Smooth muscle cell of the brain vasculature (primary cell): ENCODE measurements around the gene CYP3A5.
"Not testable (repeated sequence)": the region's sequence is repeated elsewhere in the genome, so short reads cannot be mapped to it uniquely, and the experiment has no call there.

Source experiments
- DNase-seq: peaks from one replicate; pipeline ENCODE4 v3.0.0-alpha.2; 2012; ENCODE audit warnings: low read depth, low spot score

Gene CYP3A5

GRCh38 chr7:99642027-99642426 lies 37.8 kb downstream of the CYP3A5 start:
- DNase-seq, result no peak

GRCh38 chr7:99639267-99639666 lies 40.5 kb downstream of the CYP3A5 start:
- DNase-seq, result no peak

DNA sequence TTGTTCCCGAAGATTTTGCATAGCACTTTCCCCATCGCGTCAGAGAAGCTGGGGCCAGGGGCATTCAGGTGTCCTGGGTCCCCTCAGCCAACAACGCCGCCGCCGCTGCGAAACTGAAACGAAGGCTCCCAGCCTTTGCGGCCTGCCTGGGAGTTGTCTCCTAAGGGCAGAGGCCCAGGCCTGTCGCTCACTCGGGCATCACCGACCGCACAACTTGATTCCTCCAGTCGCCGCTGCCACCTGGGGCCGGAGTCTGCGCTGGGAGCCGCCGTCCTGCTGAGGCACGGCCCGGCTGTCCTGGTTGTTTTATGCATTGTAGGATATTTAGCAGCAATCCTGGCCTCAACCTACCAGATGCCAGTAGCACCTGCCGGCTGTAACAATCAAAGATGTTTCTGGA lies 41.1 kb downstream of the CYP3A5 start:
- DNase-seq, result no peak

- DNase-seq, result not testable (repeated sequence)
These were observed 42.4 kb downstream of the CYP3A5 start for GRCh38 chr7:99637414-99637813.

GRCh38 chr7:99631295-99632109 lies 48.3 kb downstream of the CYP3A5 start:
- DNase-seq, result no peak

DNA sequence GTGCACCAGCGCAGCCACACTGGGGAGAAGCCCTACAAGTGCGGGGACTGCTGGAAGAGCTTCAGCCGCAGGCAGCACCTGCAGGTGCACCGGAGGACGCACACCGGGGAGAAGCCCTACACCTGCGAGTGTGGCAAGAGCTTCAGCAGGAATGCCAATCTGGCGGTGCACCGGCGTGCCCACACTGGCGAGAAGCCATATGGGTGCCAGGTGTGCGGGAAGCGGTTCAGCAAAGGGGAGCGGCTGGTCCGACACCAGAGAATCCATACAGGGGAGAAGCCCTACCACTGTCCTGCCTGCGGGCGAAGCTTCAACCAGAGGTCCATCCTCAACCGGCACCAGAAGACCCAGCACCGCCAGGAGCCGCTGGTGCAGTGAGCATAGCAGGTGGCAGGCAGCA lies 50.2 kb downstream of the CYP3A5 start:
- no peak for DNase-seq

DNA sequence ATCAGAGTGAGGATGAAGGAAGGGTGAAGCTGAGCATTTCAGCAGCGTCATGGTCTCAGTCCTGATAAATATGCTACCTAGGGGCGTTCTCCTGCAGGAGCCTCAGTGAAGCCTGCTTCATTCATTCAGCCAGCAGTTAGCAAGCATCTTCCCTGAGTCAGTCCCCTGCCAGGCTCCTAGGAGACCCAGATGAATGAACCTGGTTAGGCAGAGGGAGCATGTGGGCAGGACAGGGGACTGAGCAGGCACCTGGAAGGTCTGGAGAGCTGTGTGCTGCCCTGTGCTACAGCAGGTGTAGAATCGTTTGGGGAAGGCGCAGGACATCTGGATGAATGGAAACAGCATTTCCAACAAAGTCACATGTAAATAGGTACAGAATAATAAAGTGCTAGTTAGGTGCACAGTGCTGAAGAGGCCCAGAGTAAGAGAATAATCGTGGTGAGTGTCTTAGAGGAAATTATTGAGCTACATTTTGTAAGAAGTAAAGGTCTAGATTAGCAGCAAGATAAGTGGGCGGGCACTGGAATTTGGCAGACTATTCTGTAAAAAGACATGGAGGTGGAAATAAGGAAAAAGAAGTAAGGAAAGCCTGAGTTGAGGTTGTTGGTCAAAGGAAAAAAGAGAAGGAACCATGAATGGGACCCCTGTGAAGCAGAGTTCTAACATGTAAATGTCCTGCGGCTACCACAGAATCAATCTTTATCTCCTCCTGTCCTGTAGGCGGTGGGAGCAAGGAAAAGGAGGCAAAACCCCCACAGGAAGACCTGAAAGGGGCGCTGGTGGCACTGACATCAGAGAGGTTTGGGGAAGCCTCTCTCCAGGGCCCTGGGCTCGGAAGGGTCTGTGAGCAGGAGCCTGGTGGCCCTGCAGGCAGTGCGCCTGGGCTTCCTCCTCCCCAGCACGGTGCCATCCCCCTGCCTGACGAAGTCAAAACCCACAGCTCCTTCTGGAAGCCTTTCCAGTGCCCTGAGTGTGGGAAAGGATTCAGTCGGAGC lies 51.0 kb downstream of the CYP3A5 start:
- DNase-seq, result no peak

GRCh38 chr7:99627513-99627912 lies 52.3 kb downstream of the CYP3A5 start:
- DNase-seq, result no peak

DNA sequence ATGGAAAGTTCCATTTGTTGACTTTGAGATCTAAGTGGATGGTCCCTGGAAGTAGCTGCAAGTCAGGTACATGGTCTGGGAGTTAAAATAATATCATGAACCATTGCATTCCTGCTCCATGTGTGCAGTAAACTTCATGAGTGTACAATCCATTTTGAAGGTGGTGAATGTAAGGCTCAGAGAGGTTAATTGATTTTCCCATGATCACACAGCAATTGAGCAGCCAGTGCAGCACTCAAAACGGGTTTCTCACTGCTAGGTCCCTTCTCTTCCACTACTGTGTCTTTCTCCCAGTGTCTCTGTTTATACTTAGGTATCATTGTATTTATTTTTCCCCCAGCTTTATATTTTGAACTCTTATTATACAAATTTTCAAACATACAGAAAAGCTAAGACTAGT lies 53.1 kb downstream of the CYP3A5 start:
- DNase-seq, result no peak

DNA sequence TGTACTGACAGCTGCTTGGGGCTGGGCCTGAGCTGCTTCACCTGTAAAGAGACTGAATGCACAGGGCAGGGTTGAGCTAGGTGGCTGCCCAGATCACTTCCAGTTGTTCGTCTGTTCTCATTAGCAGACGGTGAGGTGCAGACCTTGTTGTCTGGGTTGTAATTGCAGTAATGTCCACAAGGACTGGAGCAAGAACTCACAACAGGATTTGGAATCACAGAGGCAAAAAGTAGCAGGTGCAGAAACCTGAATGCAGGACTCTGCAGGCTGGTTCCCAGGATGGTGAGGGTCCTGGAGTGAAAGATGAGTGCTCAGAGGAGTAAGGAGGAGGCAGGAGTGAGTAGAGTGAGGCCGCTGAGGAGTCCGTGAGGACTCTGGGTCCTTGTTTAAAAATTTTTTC lies 53.8 kb downstream of the CYP3A5 start:
- no peak for DNase-seq

- no peak for DNase-seq
These were observed 54.5 kb downstream of the CYP3A5 start for GRCh38 chr7:99625321-99625720.

DNA sequence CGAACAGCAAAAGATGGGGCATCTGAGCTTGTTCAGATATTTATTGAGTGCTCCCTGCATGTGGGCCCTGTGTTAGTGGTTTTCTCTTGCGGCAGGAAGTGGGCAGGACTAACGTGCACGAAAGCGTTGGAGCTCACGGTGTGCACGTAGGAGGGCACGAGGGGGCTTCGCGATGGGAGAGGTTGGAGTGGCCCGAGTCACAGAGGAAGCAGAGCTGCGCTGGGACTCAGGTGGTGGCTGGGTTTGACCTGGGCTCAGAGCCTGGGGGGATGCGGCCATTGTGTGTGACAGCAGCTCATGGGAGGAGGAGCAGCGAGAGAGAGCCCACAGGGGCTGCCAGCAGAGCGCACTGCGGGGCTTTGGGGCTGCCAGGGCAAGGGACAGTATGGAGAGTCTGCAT lies 55.3 kb downstream of the CYP3A5 start:
- DNase-seq, result no peak

DNA sequence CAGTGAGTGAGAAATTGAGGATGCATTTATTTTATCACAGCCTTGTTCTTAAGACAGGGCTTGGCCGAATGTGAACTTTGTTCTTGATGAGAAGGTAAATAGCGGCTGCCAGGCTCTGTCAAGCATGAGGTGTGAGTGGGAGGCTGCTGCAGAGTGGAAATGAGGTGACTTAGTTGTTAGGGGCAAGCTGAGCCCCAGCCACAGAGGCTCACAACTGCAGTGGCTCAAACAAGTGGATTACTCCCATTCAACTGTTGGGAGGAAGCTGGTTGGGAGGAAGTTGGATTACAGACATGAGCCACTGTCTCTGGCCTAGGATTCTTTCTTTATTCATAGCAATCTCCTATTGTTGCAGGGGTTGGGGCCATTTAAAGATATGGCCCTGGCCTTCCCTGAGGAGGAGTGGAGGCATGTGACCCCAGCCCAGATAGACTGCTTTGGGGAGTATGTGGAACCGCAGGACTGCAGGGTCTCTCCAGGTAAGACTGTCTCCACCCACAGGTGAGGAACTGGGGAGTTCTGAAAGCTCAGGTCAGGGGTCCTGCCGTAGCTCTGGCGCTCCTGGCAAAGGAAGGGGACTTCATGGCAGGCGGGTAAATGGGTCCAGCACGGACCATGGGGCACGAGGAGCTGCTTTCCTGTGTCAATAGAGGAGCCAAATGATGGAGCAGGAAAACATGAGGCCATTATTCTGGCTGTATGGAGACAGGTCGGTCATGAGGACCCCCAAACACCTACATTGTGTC lies 55.9 kb downstream of the CYP3A5 start:
- no peak for DNase-seq

DNA sequence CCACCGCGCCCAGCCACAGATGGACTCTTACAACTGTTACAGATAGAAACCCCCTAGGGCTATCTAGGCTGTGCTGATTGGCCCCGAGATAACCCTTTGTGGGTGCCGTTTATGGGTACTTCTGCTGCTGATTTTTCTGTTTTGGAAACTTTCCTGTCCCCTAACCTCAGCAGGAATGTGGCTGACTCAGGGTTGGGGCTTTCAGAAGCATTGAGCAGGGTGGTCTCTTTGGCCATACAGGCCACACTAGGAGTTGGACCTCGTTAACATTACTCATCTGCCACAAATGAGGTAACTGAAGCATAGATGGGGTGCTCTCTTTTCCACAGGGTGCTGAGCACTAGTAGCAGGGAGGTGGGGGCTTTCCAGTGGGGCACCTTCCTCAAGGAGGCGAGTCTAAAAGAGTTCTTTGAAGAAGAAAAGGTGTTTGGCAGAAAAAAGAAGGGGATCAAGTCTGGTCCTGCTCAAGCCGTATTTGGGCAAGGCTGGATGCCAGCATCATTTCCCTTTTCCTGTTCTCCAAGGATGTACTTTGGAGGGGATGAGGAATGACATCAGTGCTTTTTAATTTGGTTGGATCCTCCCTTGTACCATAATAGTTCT lies 56.6 kb downstream of the CYP3A5 start:
- DNase-seq, result no peak

DNA sequence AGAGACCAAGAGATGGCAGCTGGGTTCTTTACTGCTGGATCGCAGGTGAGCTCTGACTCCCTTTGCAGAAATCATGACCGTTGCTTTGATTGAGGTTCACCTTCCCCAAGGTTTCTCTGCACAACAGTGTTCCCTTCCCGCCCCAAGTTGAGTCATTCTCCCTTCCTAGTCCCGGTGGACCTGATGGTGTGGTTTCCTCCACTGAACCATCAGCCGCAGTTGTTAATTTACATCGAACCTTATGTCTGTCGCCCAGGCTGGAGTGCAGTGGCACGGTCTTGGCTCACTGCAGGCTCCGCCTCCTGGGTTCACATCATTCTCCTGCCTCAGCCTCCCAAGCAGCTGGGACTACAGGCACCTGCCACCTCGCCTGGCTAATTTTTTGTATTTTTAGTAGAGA lies 57.2 kb downstream of the CYP3A5 start:
- DNase-seq, result no peak

DNA sequence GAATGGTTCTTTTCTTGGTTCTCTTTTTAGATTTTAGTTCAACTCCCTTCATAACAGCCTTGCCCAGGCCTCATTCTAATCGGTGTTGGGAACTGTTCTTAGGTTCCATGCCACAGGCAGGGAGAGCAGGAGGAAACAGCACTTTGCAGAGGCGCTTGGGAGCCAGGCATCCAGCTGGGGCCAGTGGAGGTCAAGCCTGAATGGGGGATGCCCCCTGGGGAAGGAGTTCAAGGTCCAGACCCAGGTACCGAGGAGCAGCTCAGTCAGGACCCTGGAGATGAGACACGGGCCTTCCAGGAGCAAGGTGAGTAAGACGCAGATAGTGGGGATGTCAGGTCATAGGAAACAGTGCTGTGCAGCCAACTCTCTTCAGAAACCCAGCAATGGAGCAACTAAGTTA lies 58.5 kb downstream of the CYP3A5 start:
- DNase-seq, result no peak

DNA sequence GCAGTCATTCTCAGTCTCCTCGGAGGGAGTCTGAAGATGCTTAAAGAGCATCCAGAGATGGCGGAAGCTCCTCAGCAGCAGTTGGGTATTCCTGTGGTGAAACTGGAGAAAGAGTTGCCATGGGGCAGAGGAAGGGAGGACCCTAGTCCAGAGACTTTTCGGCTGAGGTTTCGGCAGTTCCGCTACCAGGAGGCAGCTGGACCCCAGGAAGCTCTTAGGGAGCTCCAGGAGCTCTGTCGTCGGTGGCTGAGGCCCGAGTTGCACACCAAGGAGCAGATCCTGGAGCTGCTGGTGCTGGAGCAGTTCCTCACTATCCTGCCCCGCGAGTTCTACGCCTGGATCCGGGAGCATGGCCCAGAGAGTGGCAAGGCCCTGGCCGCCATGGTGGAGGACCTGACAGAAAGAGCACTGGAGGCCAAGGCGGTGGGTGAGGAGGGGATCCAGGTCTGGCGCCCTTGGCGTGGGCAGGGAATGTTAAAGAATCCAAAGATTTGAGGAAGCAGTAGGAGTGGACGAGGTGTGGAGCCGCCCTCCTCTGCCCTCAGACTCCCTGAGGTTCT lies 60.1 kb downstream of the CYP3A5 start:
- no peak for DNase-seq

DNA sequence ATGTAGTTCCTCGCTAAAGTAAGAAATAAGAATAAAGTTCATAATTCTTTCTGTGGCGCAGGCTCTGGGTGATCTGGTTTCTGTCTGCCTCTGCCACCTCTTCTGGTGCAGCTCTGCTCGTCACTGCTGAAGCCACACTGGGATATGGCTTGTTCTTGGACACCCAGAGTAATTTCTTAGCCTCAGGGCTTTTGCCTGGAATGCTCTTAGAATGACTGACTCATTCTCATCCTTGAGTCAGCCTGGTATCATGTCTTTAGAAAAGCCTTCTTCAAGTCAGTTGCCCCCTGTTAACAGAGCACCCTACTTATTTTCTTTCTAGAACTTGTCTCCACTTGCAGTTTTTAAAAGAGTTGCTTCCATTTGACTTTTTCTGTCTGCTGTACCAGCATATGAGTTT lies 61.1 kb downstream of the CYP3A5 start:
- DNase-seq, result no peak

- no peak for DNase-seq
These were observed 62.5 kb downstream of the CYP3A5 start for GRCh38 chr7:99617192-99617781.

DNA sequence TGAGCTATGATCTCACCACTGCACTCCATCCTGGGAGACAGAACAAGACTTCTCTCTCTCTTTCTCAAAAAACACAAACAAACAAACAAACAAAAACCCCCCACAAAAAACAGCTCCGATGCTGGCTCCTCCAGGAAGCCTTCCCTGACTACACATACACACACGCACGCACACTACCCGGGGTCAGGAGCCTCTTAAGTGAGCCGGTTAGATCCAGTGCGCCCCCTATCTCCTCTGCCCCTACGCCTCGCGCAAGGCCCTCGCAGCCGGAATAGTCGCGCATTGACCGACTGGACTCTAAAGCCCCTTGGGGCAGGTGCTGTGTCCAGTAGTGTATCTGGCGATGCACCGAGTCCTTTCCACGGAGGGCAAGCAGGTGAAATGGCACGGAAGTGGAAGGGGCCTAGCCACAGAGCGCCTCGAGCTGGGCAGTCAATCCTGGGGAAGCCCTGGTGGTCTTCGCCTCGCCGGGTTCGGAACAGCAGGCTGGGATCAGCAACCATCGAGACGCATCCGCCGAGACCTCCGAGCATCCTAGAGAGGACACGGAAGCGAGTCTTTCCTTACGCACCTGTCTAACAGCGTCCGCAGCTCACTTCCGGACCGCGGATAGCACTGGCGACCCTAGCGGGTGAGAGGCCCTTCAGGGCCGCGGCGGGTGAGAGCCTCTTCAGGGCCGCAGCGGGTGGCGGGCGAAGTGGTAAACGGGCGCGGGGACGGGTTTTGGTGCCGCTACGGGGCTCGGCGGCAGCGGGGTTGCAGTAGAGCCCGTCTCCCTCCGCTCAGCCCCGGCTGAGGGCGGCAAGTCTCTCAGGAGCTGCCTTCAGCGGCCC lies 63.2 kb downstream of the CYP3A5 start, which contains the start of gene ZSCAN25:
TSS of gene ZSCAN25 (plus strand) at position 588 of the 833 bp plus-strand sequence. CDS start 2,661 bp downstream, outside the sequence.
- peak; percentile 70 for DNase-seq
